Mucosa of descending colon (tissue), 3 donors: ENCODE data around the gene SH3RF3. TPM values are rescaled to one million over a fixed set of nuclear protein-coding genes. Genes with fewer than 3 reads are reported as not detected.

ENCODE experiments used
- ATAC-seq: fragments of 200-7000 bp; cut with Tn5 transposase; one replicate; pipeline ENCODE4 v1.9.1; 2020; ENCODE audit warnings: mild to moderate bottlenecking, moderate library complexity
- DNase-seq, 3 donors: peaks; one replicate each; pipeline ENCODE4 v3.0.0-alpha.2; 2020
- H3K36me3 ChIP-seq: fragments of 200-600 bp; one replicate; pipeline ENCODE4 v1.8.0; 2021; ENCODE audit warnings: low read depth, mild to moderate bottlenecking
- H3K4me1 ChIP-seq: fragments of 200-600 bp; one replicate; pipeline ENCODE4 v1.8.0; 2021; ENCODE audit warnings: low read depth, mild to moderate bottlenecking
- H3K4me3 ChIP-seq: fragments of 200-600 bp; one replicate; pipeline ENCODE4 v1.8.0; 2021; ENCODE audit warnings: mild to moderate bottlenecking
- H3K9me3 ChIP-seq: fragments of 200-600 bp; one replicate; pipeline ENCODE4 v1.8.0; 2021; ENCODE audit warnings: mild to moderate bottlenecking
- intact Hi-C, 2 donors: fragments of 100-400 bp; cut with DNase I in 1 of 2; cut with micrococcal nuclease in 1 of 2; formaldehyde crosslinking; loops; one replicate each; pipeline versions ENCODE4 v1.11.0 to v1.11.1; 2022; cut with DNase I, micrococcal nuclease
- total RNA-seq, 3 donors: library from RNA; stranded (reverse); fragmentation: NEBNext Ultra II Directional in 2 of 3; extraction: Animal tissue kit (Norgen Biotek cat#: 25700) in 2 of 3; gene quantifications; one replicate each; pipeline versions ENCODE4 v1.2.1 to v1.2.4, GENCODE V29; 2021 to 2023
- TF ChIP-seq, protein P1 (sequence below): fragments of 200-600 bp; IDR thresholded peaks from one replicate; pipeline ENCODE4 v1.8.0; 2022; ENCODE audit warnings: antibody characterized with exemption, mild to moderate bottlenecking
- donor health status: DM: no; HTN: no; CAD: no; lungs with moderate emphysema.
- donor health status: DM: no; HTN: no; CAD: no.
- donor health status: DM: no; HTN: yes; CAD: no.

The SH3RF3 gene
- total RNA-seq, 3 donors from 2014 or later: 1.9 to 3.7 (median 3.0) TPM

DNA sequence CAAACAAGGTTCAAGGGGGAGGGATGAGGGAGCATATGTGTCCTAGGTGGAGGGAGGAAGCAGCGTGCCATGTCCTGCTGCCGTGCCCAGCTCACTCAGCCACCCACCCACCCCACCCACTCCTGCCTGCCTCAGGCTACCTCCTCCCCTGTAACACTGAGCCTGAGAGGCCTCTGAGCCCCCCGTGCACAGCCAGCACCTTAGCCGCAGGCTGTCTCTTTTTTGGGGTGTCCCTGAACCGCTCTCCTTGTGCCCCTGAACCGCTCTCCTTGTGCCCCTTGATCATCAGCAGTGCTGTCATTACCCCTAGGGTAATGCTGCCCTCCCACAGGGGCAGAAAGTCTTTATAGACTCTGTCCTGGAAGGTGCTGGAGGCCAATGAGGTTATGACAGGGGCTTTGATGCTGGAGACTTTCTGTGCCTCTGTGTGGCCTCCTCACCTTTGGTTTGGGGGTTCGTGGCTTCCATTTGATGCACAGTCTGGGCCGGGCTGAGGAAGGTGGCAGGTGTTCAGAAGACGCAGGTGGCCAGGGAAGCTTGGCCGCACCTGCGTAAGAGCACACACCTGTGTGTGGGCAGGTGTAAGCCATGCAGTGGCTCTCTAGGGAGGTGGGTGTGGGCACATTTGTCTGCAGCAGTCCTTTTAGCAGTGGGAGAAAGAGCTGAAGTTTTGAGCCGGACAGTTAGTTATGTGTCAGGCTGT, 344.8 kb downstream of the SH3RF3 start:
- H3K36me3 ChIP-seq: no peaks in the 10 kb centered on the region
- peaks cover 18% of the 10 kb centered on the region for H3K4me1 ChIP-seq
- H3K4me3 ChIP-seq: no peak overlapping the region
- DNase-seq (peak in 2 of 3 donors; percentile 50 to 55), ATAC-seq (peak; percentile 62)
- intact Hi-C loops: no loop called here
- TF ChIP-seq, protein P1, sequence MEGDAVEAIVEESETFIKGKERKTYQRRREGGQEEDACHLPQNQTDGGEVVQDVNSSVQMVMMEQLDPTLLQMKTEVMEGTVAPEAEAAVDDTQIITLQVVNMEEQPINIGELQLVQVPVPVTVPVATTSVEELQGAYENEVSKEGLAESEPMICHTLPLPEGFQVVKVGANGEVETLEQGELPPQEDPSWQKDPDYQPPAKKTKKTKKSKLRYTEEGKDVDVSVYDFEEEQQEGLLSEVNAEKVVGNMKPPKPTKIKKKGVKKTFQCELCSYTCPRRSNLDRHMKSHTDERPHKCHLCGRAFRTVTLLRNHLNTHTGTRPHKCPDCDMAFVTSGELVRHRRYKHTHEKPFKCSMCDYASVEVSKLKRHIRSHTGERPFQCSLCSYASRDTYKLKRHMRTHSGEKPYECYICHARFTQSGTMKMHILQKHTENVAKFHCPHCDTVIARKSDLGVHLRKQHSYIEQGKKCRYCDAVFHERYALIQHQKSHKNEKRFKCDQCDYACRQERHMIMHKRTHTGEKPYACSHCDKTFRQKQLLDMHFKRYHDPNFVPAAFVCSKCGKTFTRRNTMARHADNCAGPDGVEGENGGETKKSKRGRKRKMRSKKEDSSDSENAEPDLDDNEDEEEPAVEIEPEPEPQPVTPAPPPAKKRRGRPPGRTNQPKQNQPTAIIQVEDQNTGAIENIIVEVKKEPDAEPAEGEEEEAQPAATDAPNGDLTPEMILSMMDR: no peak
- H3K9me3 ChIP-seq: no peaks in the 10 kb centered on the region

DNA sequence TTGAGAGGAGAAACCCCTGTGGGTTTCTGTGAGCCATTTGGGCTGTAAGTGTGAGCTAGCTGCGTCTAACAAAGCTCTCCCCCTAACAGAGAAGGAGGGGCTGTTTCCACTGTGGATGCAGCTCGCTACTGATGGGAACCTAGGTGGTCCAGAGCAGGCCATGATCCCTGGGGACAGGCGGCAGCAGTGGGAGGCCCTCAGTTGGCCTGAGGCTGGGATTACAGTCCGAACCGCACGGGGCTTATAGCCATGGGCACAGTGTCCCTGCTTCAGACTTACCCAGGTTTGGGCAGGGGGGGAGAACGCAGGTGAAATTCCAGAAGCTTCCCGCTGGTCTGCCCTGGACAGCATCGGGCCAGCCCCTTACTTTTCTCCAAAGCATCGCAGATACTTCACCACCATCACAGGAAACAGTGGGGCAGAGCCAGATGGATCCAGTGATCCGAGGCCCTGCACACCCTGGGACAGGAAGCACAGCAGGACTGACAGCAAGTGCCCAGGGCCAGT, 345.4 kb downstream of the SH3RF3 start:
- DNase-seq (no peak), ATAC-seq (no peak)
- Histone ChIP-seq H3K36me3 (no peaks in the 10 kb centered on the region), H3K4me3 (no peak overlapping the region), H3K9me3 (no peaks in the 10 kb centered on the region), H3K4me1 (peaks cover 18% of the 10 kb centered on the region)
- intact Hi-C loops: no loop called here
- TF ChIP-seq, protein P1: no peak

DNA sequence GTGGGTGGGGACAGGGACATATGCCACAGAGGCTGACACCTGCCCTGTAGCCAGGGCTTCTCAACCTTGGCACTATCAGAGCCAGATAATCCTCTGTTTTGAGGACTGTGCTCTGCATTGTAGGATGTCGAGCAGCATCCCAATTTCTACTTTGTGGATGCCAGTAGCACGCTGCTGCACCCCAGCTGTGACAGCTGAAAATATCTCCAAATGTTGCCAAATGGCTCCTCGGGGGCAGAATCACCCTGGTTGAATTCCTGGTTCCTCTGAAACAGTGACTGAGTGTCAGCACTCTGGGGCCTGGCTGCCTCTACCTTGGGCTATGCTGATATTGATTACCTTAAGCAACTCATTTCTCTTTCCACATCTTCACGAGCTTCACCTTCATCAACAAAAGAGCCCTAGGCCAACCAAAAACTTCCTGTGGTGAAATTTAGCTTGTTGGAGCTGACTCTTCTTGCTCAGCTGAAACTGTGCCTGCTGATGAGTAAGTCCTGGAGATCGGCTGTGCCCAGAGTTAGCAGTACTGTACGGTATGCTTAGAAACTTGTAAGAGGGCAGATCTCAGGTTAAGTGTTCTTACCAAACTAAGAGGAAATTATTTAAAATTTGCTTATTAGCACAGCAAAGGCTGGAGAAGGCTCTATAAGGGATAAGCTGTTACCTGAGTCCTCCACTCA, 346.7 kb downstream of the SH3RF3 start:
- ATAC-seq: no peak
- no peaks in the 10 kb centered on the region for H3K9me3 ChIP-seq
- no peaks in the 10 kb centered on the region for H3K36me3 ChIP-seq
- peaks cover 23% of the 10 kb centered on the region for H3K4me1 ChIP-seq
- no peak overlapping the region for H3K4me3 ChIP-seq
- DNase-seq: no peak
- TF ChIP-seq, protein P1: no peak
- intact Hi-C loops: no loop called here

DNA sequence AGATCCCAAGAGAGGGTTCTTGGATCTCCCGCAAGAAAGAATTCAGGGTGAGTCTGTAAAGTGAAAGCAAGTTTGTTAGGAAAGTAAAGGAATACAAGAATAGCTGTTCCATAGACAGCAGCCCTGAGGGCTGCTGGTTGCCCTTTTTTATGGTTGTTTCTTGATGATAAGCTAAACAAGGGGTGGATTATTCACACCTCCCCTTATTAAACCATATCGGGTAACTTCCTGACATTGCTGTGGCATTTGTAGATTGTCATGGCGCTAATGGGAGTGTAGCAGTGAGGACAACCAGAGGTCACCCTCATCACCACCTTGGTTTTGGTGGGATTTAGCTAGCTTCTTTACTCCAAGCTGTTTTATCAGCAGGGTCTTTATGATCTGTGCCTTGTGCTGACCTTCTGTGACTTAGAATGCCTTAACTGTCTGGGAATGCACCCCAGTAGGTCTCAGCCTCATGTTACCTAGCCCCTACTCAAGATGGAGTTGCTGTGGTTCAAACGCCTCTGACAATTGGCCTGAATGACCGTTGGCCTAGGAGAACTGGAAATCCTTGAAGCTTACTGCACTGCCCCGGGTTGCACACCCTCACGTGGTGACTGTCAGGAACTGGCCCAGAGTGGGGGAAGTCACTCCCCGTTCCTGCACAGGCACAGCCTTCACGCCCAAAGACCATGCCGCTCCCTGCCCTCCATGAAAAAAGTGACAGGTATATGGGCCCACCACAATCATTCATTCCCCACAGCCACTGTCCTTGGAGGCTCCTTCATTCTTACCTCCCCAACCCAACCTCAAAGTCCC, 347.8 kb downstream of the SH3RF3 start:
- intact Hi-C loops: no loop called here
- no peak for ATAC-seq

GRCh38 chr2:109478906-109479493, 350.0 kb downstream of the SH3RF3 start:
- no peak for DNase-seq
- no peak for ATAC-seq
- peaks cover 23% of the 10 kb centered on the region for H3K4me1 ChIP-seq
- intact Hi-C loops: no loop called here
- no peak overlapping the region for H3K4me3 ChIP-seq
- H3K36me3 ChIP-seq: no peaks in the 10 kb centered on the region
- TF ChIP-seq, protein P1: no peak
- H3K9me3 ChIP-seq: no peaks in the 10 kb centered on the region

More for the DNA sequence above, 347.8 kb downstream of the SH3RF3 start:
- Histone ChIP-seq H3K36me3 (no peaks in the 10 kb centered on the region), H3K9me3 (no peaks in the 10 kb centered on the region), H3K4me3 (no peak overlapping the region), H3K4me1 (peaks cover 23% of the 10 kb centered on the region)
- no peak for DNase-seq
- TF ChIP-seq, protein P1: no peak
